HTERT RPE-1 (cell line): Measurements from ENCODE around the gene SLC10A3.

Experiments
- in situ Hi-C: fragments of 300-500 bp; cut with MboI; formaldehyde crosslinking; loops from 4 replicates; pipeline ENCODE4 v1.14.3; 2020; ENCODE audit warnings: low sequenced_read_pairs

Gene SLC10A3

GRCh38 chrX:154441984-154442707, 48.3 kb downstream of the SLC10A3 start:
- in situ Hi-C loops = no loop called here

GRCh38 chrX:154441564-154441963, 48.9 kb downstream of the SLC10A3 start:
- in situ Hi-C loops = no loop called here

- in situ Hi-C loops = no loop called here
Measured at GRCh38 chrX:154440623-154441357, 49.6 kb downstream of the SLC10A3 start.

GRCh38 chrX:154439841-154440240, 50.6 kb downstream of the SLC10A3 start:
- in situ Hi-C loops = no loop called here

GRCh38 chrX:154437971-154438893, 52.2 kb downstream of the SLC10A3 start:
- in situ Hi-C loops = no loop called here
